ENCODE data around the gene PSD.

Gene PSD

GRCh38 chr10:102453502-102453901, 34.9 kb upstream of the PSD start:
- TF ChIP-seq, protein P1, sequence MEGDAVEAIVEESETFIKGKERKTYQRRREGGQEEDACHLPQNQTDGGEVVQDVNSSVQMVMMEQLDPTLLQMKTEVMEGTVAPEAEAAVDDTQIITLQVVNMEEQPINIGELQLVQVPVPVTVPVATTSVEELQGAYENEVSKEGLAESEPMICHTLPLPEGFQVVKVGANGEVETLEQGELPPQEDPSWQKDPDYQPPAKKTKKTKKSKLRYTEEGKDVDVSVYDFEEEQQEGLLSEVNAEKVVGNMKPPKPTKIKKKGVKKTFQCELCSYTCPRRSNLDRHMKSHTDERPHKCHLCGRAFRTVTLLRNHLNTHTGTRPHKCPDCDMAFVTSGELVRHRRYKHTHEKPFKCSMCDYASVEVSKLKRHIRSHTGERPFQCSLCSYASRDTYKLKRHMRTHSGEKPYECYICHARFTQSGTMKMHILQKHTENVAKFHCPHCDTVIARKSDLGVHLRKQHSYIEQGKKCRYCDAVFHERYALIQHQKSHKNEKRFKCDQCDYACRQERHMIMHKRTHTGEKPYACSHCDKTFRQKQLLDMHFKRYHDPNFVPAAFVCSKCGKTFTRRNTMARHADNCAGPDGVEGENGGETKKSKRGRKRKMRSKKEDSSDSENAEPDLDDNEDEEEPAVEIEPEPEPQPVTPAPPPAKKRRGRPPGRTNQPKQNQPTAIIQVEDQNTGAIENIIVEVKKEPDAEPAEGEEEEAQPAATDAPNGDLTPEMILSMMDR (IDR thresholded peaks at IDR 0.05; ENCODE audit: extremely low read depth, insufficient read depth, missing control alignments) = no peak
- in situ Hi-C loops (cut with MboI; ENCODE audit: low pct_unique_long_range_greater_than_20kb, low sequenced_read_pairs, unreplicated experiment) = no loop called here
- no peak for DNase-seq (ENCODE audit: low spot score)

GRCh38 chr10:102452672-102453340, 34.2 kb upstream of the PSD start:
- TF ChIP-seq, protein P1 (IDR thresholded peaks at IDR 0.05; ENCODE audit: extremely low read depth, insufficient read depth, missing control alignments) = no peak
- DNase-seq (ENCODE audit: low spot score) = peak; percentile 39
- in situ Hi-C loops (cut with MboI; ENCODE audit: low pct_unique_long_range_greater_than_20kb, low sequenced_read_pairs, unreplicated experiment) = no loop called here

- DNase-seq (ENCODE audit: low spot score) = no peak
- in situ Hi-C loops (cut with MboI; ENCODE audit: low pct_unique_long_range_greater_than_20kb, low sequenced_read_pairs, unreplicated experiment) = no loop called here
- TF ChIP-seq, protein P1 (IDR thresholded peaks at IDR 0.05; ENCODE audit: extremely low read depth, insufficient read depth, missing control alignments) = no peak
These were observed 32.8 kb upstream of the PSD start, which contains the start of gene C10orf95 for GRCh38 chr10:102451105-102451969. TSS of gene C10orf95 (minus strand) at chr10:102451543. CDS start at chr10:102451093, 450 bp downstream.

- in situ Hi-C loops (cut with MboI; ENCODE audit: low pct_unique_long_range_greater_than_20kb, low sequenced_read_pairs, unreplicated experiment) = no loop called here
- DNase-seq (ENCODE audit: low spot score) = peak; percentile 92
- TF ChIP-seq, protein P1 (IDR thresholded peaks at IDR 0.05; ENCODE audit: extremely low read depth, insufficient read depth, missing control alignments) = no peak
These were observed 32.0 kb upstream of the PSD start for GRCh38 chr10:102450374-102451104.

GRCh38 chr10:102450124-102450373, 31.5 kb upstream of the PSD start:
- TF ChIP-seq, protein P1 (IDR thresholded peaks at IDR 0.05; ENCODE audit: extremely low read depth, insufficient read depth, missing control alignments) = no peak
- in situ Hi-C loops (cut with MboI; ENCODE audit: low pct_unique_long_range_greater_than_20kb, low sequenced_read_pairs, unreplicated experiment) = no loop called here
- DNase-seq (ENCODE audit: low spot score) = no peak

DNA sequence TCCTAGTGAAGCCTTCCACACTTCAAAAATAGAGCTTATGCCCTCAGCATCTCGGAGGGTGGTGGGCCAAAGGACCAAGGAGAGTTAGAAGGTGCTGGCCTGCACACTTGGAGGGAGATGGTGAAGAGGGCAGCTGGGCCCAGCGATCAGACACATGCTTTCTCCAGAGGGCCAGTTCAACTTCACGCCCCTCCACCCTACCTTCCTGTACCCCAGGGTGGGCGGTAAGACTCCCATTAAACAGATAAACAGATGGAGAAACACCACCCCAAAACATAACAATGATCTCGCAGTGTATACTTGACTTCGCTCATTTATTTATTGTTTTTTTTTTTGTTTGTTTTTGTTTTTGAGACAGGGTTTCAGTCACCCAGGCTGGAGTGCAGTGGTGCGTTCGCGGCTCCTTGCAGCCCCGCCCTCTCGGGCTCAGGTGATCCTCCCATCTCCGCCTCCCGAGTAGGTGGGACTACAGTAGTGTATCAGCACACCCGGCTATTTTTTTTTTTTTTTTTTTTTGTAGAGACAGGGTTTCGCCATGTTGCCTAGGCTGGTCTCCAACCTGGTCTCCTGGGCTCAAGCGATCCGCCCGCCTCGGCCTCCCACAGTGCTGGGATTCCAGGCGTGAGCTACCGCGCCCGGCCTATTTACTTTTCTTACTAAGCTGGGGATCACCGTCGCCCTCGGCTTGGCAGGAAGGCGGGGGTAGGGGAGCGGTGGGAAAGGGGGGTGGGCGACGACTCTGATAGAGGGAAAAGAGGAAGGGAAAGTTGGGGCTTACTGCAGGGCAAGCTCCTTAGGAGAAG, 30.9 kb upstream of the PSD start:
- in situ Hi-C loops (cut with MboI; ENCODE audit: low pct_unique_long_range_greater_than_20kb, low sequenced_read_pairs, unreplicated experiment) = no loop called here
- DNase-seq (ENCODE audit: low spot score) = peak; percentile 75
- TF ChIP-seq, protein P1 (IDR thresholded peaks at IDR 0.05; ENCODE audit: extremely low read depth, insufficient read depth, missing control alignments) = no peak
